ENCODE measurements around the gene ARL16.

DNA sequence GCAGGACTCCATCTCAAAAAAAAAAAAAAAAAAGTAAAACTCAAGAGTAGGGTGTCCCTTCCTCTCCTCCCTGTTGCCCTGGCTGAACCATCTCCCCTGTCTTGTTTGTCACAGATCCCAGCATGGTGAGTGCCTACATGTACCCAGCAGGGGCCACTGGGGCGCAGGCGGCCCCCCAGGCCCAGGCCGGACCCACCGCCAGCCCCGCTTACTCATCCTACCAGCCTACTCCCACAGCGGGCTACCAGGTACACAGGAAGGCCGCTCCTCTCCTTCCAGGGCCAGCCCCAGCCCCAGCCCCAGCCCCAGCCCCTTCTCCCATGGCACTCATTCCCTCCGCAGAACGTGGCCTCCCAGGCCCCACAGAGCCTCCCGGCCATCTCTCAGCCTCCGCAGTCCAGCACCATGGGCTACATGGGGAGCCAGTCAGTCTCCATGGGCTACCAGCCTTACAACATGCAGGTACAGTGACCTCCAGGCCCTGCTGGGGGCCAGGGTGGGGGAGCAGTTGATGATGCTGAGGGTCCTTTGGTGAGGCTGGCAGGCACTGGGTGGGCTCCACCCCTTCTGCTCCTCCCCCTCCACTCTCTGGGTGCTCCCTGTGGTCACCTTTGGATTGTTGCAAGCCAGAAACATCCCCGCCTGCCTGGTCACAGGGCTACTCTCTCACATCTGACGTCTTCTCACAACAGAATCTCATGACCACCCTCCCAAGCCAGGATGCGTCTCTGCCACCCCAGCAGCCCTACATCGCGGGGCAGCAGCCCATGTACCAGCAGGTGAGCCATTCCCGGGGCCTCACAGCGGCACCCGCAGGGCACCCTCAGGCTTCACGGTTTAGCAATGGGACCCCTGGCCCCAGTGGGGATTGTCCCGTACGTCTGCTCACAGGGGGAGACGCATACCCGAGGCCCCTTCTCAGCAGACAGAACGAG lies 17.0 kb upstream of the ARL16 start:
- TF ChIP-seq, protein P1, sequence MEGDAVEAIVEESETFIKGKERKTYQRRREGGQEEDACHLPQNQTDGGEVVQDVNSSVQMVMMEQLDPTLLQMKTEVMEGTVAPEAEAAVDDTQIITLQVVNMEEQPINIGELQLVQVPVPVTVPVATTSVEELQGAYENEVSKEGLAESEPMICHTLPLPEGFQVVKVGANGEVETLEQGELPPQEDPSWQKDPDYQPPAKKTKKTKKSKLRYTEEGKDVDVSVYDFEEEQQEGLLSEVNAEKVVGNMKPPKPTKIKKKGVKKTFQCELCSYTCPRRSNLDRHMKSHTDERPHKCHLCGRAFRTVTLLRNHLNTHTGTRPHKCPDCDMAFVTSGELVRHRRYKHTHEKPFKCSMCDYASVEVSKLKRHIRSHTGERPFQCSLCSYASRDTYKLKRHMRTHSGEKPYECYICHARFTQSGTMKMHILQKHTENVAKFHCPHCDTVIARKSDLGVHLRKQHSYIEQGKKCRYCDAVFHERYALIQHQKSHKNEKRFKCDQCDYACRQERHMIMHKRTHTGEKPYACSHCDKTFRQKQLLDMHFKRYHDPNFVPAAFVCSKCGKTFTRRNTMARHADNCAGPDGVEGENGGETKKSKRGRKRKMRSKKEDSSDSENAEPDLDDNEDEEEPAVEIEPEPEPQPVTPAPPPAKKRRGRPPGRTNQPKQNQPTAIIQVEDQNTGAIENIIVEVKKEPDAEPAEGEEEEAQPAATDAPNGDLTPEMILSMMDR (IDR thresholded peaks at IDR 0.05): no peak
- TF ChIP-seq POLR2A (IDR thresholded peaks at IDR 0.05): no peak

Data from right lobe of liver (tissue), 4 donors.